Smooth muscle cell of the brain vasculature (primary cell): ENCODE measurements around the gene COBLL1.
"Not testable (repeated sequence)": the region's sequence is repeated elsewhere in the genome, so short reads cannot be mapped to it uniquely, and the experiment has no call there.

Experiments
- DNase-seq: peaks from one replicate; pipeline ENCODE4 v3.0.0-alpha.2; 2012; ENCODE audit warnings: low read depth, low spot score

COBLL1 gene

GRCh38 chr2:164785457-164785856, 56.2 kb downstream of the COBLL1 start:
- DNase-seq = no peak

DNA sequence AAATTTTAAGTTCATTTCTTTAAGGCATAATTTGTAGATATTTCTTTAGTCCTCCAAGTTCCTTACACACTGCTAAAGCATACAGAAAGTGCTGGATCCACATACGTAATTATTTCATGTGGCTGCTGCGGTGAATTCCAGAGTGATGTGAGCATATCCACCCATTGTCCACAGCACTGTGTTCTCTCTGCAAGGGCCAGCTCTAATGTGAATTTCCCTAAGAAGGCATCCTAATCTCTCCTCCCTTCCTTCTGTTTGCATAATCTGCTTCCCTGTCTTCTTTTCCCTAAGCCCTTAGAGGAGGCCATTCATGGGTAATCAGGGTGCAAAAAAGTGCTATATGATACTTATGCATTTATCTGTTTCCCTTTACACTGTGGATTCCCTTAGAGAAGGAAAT, 57.2 kb downstream of the COBLL1 start:
- DNase-seq = no peak

GRCh38 chr2:164782323-164782722, 59.3 kb downstream of the COBLL1 start:
- no peak for DNase-seq

DNA sequence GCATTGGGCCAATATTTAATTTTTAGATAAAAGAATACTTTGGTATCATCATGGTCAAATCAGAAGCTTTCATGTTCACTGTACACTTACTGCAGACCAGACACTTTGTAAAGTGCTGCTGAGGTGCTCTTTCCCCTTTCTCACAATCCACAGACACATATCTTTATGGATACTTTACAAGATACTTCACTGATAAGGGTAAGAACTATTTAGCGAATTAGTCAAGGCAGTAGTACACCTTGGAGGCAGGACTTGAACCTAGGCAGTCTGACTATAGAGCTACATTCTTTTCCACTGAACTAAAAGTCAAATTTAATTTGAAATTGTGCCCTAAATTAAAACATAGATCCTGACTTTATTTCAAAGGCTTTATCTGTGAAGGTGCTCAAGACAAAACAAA, 60.2 kb downstream of the COBLL1 start:
- no peak for DNase-seq

- no peak for DNase-seq
Observed at GRCh38 chr2:164780611-164781178, 60.9 kb downstream of the COBLL1 start.

GRCh38 chr2:164779383-164780057, 62.1 kb downstream of the COBLL1 start:
- no peak for DNase-seq

GRCh38 chr2:164778723-164779122, 62.9 kb downstream of the COBLL1 start:
- no peak for DNase-seq

- no peak for DNase-seq
Observed at GRCh38 chr2:164777847-164778461, 63.7 kb downstream of the COBLL1 start.

DNA sequence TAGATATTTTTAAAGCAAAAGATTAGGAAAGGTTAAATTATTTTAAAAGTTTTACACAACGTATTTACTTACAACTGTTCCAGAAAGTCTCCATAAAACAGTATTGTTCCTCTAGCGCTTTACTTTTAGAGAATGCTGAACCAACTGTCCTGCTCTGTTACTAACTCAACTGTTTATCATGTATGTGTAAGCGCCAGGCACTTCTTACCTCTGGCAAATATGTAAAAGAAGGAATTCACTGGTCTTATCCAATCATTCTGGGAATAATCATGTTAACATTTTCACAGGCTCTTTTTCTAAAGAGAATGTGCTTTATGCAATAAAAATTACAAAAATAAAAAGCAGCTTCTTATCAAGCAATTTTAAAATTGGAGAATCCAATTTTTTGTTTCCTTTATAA, 68.0 kb downstream of the COBLL1 start:
- DNase-seq = no peak

DNA sequence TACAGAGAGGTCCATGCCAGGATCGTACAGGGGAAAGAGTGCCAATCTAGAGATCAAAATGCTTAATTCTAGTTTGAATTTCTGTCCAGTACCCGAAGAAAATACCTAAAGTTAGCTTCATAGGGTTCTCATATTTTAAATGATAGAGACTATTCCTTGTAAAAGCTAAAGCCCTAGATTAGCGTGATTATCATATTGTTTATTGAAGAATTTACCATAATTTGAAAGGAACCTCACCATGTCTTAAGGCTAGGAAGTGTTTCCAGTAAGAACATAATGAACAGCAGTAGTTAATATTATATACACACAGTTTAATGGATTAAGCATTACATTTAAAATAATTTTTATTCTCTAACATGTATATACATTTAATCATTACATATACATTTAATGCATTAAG, 68.5 kb downstream of the COBLL1 start:
- no peak for DNase-seq

- DNase-seq = no peak
Observed at GRCh38 chr2:164771897-164772296, 69.7 kb downstream of the COBLL1 start.

DNA sequence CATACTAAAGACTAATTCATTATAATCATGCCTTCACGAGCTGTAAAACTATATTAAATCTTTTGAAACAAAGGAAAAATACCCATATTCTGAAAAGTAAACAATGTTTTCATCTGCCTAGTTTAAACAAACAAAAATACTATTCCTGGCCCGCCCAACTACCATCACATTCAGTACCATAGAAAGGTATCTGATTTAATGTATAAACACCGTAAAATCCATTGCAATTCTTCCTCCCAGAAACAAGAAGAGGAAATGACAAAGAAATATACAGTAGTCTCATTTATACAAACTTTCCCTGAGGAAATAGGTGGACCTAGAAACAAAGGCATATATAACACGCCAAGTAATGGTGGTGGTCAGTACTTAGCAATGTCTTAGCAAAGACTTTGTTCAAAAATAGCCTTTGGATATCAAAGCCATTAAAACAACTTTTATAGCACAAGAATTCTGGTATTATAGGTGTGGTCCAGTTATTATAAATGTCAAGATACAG, 71.2 kb downstream of the COBLL1 start:
- DNase-seq = no peak

DNA sequence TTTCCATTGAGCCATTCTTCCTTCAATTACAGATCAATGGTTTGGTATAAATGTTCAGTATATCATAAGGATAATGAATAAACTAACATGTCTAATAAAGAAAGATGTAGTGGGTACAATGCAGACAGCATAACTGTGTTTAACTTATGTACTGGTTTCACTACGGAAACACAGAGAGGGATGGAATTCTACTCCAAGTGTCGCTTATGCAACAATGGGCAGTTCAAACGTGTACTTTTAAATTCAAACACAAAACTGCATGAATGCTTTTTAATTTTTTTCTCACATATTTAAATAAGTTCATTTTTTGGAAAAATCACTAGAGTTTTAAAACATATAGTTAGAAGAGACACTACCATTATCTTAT, 74.7 kb downstream of the COBLL1 start:
- DNase-seq = no peak

- DNase-seq = no peak
Observed at GRCh38 chr2:164766216-164766953, 75.2 kb downstream of the COBLL1 start.

DNA sequence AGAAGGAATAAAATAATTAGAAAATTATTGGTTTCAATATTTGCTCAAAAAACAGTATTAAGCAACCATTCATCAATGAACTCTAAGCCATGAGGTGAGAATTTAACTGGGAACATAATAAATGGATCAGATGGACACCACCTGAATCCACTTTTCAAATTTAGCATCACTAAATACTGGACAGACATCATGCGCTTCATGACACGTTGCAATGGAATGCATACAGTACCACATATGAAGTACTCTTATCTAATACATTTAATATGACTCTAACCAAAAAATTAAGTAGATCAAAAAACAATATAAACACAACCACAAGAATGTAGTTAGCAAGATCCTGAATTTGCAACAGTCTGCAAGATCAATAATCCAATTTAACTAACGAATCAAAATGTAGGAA, 76.6 kb downstream of the COBLL1 start:
- DNase-seq = no peak

DNA sequence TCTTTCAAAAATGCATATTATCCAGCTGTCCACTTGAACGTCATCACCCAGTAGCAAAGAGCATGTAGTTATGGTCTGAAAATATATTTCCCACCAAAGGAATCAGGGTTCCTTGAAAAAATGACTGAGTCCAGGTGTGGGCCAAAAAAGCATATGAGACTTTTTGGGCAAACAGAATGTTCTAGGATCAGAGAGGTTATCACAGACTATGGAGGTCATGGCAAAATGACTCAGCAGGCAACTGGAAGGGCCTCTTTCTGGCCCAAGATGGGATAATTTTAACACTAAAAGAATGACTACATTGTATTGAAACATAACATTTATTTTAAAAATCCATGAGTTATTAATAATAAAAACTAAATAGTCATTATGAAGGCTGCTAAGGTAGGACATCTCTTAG, 77.1 kb downstream of the COBLL1 start:
- DNase-seq = no peak

DNA sequence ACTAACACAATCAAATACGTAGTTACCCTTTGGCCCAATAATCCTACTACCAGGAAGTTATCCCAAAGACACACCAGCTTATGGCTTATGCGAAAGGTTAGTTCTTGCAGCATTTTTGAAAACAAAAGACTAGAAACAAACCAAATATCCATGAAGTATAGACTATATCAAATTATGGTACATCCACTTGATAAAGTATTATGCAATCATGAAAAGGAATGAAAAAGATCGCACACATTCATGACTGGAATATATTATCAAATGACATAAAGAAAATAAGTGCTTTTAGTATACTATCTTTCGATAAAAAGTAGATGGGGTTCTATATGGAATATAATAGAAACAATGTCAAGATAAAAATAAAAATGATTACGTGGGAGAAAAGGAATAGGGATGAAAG, 78.2 kb downstream of the COBLL1 start:
- DNase-seq = no peak

- no peak for DNase-seq
Observed at GRCh38 chr2:164761737-164762460, 79.7 kb downstream of the COBLL1 start.

DNA sequence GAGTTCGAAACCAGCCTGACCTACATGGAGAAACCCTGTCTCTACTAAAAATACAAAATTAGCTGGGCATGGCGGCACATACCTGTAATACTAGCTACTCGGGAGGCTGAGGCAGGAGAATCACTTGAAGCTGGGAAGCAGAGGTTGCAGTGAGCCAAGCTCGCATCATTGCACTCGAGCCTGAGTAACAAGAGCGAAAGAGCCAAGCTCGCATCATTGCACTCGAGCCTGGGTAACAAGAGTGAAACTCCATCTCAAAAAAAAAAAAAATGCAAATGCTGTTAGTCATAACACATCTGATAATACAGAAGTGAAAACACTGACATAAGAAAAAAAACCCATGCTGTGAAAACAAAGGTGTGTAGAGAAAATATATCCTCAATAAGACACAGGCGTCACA, 80.4 kb downstream of the COBLL1 start:
- not testable (repeated sequence) for DNase-seq

DNA sequence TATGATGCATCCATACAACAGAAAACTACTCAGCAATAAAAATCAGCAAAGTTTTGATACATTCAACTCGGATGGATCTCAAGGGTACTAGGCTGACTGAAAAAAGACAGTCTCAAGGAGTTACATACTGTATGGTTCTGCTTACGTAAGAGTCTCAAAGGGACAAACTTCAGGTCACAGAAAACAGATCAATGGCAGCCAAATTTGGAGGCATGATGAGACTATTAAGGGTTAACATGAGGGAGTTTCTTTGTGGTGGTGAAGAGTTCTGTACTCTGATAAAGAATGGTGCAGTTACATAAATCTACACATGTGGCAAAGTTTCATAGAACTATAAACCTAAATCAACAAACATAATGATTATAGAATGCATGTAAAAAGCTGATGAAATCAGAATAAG, 81.4 kb downstream of the COBLL1 start:
- no peak for DNase-seq

DNA sequence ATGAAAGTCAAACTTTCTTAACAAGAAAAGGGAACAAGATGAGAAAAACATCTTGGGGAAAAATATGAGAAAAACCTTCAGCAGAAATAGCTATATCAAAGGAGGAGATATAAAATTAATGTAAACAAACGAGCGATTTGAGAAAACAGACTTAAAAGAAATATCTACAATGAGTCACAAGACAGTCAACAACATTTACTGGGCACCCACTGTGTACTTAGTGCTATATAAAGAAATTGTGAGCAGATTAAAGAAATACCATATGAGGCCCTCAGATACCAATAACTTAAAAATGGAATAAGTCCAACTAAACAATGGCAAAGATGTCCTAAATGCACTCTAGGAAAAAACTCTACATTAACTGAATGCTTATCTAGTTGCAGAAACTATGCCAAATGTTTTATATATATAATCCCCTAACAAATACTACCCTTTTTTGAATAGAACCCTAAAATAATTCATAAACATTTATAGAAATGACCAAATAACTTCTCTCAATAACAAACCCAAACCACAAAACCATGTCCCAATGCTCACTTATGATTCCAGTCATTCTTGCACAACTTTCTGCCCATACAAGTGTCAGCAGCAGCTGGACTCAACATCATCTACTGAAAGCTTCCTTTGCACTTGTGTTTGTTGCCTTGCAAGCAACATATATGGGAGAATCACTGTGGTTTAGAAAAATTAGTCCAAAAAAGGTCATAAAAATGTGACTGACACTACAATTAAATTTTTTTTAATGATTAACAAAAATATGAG, 83.5 kb downstream of the COBLL1 start:
- DNase-seq = peak; percentile 40
